Measurements from ENCODE around the gene CD74.

The CD74 gene

DNA sequence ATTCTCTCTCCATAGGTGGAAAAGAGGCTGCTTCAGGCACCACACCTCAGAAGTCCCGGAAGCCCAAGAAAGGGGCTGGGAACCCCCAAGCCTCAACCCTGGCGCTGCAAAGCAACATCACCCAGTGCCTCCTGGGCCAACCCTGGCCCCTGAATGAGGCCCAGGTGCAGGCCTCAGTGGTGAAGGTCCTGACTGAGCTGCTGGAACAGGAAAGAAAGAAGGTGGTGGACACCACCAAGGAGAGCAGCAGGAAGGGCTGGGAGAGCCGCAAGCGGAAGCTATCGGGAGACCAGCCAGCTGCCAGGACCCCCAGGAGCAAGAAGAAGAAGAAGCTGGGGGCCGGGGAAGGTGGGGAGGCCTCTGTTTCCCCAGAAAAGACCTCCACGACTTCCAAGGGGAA lies 16.4 kb downstream of the CD74 start:
- DNase-seq = no peak

DNA sequence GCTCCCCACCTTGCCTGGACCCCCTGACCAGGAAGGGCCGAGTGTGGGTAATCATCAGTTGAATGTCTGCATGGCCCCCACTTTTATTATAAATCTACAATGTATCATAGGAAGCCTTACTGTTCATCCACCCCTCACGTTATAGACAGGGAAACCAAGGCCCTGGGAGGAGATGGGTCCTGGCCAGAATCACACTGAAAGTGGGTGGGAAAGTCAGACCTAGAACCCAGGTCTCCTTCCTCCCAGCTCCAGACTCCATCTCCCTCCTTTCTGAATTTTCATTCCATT lies 17.1 kb downstream of the CD74 start:
- no peak for DNase-seq

DNA sequence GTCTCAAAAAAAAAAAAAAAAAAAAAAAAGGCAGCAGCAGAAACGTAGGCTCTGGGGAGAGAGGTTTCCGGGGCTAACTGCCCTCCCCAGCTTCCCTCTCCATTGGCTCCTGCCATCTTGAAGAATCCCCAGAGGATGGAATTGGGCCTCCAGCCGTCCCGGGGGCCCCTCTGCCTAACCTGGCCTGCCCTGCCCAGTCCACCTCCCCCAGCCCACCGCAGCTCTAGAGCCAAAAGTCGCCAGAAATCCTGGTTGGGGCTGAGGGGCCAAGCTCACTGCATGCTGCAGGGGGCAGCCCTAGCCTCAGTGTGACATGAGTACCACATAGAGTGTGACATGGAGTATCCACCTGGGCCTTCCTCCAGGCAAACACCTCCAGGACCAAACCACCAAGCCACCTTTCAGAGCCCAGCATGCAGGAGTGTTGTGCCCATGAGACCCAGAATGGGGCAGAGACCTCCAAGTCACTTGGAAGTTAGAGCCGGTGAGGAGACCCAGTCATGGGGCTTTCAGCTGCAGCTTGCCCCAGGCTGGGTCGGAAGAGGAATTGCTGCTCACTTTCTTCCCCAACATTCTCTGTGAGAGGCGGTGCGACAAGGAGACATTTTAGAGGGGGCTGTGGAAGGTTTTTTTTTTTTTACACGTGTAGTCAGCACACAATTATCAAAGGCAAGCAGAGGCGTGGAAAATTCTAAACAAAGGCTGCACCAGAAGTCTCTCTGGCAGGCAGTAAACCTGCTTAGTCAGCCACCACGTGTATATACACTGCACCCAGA lies 17.6 kb downstream of the CD74 start:
- DNase-seq = no peak

DNA sequence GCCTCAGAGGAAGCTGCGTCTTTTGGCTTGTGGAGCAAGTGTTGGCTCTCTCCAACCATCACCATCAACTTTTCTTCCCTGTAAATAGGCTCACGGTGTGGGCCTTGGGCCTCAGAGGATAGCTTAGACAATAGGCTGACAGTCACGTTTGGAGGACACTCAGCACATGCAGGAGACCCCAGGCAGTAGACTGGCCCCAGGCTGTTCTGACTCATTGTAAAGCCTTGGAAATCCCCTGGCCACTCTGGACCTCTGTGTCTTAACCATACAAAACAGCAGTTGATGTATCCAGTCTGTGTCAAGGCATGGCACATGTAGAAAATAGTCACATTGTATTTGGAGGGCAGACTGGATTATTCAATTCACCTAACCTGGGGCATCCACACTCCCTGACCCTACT lies 18.6 kb downstream of the CD74 start:
- DNase-seq = peak; percentile 6

DNA sequence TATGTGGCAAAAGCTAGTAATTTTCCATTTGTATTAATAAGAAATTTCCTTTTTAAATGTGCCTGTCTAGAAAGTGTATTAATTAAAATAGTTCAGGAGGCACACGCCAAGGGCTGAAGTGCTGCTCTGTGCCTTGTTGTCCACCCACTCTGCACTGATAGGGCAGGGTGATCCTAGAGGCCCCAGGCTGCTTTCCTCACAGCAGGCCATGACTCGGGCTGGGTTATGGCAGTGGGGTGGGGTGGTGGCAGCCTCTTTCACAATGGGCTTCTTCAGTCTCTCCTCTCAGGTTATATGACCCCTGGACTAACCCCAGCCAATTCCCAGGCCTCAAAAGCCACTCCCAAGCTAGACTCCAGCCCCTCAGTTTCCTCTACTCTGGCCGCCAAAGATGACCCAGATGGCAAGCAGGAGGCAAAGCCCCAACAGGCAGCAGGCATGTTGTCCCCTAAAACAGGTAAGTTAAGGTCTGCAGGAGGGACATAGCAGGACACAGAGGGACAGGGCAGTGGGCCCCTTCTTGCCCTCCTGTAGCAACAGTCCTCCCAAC lies 19.5 kb downstream of the CD74 start:
- DNase-seq = no peak

DNA sequence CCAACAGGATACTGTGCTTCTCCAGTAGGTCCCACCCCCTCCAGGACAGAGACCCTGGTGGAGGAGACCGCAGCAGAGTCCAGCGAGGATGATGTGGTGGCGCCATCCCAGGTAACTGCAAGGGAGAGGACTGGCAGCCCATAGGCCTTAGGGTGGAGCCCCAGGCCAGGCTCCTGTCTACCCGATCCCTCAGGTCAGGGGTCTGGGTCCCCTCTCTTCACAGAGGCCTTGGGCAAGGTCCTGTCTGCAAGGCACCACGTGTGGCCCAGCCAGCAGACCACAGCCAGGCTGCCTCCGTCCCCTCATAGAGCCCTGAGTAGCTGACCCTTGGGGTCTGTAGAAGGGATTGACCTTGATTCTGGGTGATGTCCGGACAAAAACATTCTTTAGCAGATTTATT lies 20.0 kb downstream of the CD74 start:
- DNase-seq = no peak

DNA sequence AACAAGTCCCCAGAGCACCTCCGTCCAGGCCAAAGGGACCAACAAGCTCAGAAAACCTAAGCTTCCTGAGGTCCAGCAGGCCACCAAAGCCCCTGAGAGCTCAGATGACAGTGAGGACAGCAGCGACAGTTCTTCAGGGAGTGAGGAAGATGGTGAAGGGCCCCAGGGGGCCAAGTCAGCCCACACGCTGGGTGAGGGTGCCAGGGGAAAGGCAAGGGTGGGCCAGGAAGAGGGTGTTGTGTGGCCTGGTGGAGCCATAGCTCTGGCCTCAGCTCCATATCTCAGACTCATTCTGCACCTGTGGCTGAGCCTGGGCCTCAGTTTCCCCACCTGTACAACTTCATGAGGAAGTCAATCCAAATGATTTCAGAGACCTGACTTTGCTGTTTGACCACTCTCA lies 20.7 kb downstream of the CD74 start:
- no peak for DNase-seq

DNA sequence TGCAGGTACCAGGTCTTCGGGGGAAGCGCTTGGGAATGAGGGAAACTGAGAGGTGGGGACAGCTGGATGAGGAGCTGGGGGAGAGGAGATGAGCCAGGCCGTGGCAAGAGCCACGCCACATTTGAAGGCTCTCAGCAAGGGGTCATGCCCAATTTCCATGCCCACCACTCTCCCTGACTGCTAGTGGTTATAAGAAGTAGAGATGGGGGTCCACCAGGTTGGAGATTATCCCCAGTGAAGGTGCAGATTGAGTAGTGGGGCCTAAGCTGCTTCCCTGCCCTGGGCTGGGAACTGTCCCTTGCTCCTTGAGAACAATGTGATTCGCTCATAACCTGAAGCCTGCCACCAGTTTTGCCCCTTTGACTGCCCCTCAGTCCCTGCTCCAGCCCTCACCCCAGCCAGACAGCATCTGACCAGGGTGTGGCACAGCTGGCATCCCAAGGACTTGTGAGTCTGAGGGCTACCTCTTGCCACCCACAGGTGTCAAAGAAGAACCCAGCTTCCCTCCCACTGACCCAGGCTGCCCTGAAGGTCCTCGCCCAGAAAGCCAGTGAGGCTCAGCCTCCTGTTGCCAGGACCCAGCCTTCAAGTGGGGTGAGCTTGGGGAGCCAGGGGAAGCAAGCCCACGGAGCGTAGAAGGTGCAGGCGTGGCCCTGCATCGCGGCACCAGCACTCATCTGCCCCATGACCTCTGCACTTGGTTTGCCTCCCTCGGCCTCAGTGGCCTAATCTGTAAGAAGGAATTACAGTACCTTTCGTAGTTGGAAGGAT lies 21.5 kb downstream of the CD74 start:
- no peak for DNase-seq

DNA sequence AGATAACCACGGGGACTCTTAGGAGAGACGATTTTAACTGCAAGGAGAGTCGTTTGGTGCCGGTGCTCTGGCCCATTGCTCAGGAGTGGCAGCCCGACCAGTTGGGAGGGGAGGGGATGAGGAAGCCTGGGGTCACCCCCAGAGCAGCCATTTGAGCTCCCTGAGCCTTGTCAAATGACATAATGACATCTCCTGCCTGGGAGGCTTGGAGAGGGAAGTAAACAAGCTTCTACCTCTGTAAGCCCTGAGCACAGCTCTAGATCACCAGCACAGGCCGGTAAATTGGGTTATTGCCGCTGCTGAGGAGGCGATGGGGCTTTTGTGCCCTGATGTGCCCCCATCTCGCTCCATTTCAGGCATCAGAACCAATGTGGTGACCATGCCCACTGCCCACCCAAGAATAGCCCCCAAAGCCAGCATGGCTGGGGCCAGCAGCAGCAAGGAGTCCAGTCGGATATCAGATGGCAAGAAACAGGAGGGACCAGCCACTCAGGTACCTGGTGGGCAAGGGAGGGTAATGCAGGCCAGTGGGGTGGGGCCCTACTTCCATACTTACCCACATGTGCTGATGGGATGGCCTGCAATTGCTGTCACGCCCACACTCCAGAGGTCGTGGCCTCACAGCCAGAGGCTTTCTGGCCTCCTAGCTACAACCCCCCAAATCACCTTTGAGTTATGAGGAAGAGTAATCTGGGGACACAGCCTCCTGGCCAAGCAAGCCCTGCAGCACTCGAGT lies 23.0 kb downstream of the CD74 start:
- DNase-seq = no peak

DNA sequence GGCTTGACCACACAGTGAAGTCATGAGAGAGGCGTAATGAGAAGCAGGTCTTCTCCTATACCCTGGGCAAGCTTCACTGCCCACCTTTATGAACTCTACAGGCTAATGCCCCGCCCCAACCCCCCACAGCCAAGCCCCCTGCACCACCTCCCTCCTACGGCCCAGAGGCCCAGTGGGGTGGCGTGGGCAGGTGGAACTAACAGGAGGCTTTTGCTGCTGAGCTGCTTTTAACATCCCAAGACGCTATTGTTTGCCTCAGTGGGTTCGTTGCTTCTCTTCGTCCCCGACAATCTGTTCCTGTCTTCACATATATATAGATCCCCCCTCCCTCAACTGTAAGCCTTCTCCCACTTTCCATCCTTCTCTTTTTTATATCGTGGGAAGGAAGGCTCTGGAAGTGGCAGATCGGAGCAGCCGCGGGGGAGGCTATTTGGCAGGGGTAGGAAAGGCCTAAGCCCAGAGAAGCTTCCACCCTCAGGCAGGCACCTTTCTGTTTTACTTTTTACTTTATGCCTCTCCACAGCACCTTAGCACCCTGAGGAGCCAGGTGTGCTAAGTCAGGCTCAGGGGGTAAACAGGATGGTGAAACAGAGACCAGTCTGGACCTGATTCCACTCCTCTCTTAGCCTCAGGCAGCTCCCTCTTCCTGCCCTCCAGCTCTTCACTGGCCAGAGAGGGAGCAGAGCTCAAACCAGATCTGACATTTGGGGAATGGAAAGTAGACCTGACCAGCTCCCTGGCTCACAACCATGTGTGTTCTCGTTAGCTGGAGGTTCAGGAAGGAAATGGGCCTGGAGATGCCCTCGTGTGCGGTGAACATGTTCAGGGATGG lies 26.5 kb downstream of the CD74 start:
- no peak for DNase-seq

DNA sequence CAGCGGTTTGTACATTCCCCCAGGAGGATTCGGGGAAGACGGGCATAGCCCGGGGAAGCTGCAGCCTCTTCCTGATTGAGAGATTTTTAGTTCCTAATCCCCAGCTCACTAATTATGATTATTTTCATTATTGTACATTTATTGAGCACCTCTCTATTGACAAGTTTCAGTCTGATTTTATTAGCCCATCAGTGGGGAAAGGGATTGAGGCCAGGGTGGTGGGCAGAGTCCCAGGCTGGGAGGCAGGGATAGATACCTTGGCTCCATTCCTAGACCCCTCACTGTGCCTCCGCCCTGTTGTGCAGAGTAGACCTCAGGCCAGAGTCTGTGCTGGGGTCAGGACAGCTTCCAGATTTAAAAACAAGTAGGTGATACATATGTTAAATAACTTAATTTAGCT lies 28.0 kb downstream of the CD74 start:
- no peak for DNase-seq

DNA sequence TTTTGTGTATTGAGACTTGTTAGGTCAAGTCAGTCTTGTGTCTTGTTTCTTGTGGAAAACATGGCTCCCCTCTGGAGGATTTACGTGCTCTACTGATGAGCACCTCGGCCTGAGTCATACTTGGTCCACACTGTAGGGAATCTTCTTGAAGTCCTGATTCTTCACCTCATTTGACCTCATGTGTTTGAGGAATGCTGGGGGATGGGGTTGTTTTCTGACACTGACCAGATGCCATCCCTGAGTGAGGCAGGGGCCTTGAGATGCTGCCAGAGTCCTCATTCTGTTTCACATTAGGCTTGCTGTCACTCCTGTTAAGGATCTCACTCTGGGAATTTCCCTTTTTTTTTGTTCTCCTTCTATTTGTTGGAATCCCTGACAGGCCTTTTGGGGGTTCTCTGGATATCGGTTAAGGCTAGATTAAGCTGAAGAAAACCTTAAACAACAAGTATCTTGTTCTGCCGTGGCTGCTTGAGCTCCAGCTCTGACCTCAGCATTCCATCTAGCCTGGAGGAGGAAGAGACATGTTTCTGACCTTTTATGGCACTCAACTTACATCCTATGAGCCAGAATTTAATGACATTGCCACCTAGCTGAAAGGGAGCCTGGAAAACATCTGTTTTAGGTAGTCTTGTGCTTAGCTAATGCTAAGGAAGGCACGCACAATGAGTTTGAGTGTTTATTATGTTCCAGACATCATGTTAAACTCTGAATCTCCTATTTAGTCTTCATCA lies 34.6 kb downstream of the CD74 start:
- peak; percentile 97 for DNase-seq

DNA sequence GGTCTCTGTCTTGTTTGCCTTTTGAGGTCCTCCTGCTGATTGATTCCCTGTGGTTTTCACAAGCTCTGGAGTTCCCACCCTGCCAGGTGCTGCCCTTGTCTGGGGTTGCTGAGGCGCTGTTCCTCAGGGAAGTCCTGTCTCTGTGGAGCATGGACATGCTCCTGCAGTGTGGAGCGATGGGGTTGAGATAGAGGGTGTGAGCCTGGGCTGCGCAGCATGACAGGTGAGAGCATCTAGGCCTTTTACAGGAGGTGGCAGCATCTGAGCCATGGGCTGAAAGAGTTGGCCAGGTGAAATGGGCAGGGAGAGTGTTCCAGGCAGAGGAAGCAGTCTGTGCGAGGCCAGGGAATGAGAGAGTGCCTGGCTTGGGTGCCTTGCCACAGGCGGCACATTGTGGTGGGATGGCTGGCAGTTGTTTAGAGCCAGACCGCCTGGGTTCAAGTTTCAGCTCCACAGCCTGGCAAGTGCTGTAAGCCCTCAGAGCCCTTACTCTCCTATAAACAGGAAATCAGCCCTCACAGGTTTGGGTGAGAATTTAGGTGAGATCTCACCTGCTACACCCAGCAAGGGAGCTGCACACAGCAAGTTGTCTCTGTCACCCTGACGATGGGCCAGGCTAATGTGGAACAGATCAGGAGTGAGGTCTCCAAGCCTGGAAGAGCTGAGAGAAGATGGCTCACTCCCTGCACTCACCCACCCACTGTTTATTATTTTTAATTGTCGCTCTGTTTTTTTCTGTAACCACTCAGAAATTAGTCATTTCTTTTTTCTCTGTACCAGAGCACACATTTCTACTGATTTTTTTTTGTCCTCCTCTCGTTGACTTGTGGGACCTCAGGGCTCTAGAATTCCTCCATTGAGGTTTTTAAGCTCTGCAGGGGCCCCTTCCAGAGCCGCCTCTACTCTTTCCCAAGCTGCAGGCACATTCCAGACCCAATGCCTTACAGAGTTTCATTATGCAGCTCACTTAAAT lies 35.6 kb downstream of the CD74 start:
- peak; percentile 90 for DNase-seq

DNA sequence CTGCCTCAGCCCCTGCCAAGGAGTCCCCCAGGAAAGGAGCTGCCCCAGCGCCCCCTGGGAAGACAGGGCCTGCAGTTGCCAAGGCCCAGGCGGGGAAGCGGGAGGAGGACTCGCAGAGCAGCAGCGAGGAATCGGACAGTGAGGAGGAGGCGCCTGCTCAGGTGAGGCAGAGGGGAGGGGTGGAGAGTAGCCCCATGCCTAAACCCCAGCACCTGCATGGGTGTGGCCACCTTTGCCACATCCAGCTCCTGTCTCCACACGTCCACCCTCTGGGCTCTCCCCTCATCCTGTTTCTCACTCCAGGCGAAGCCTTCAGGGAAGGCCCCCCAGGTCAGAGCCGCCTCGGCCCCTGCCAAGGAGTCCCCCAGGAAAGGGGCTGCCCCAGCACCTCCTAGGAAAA lies 38.1 kb downstream of the CD74 start:
- DNase-seq = no peak

DNA sequence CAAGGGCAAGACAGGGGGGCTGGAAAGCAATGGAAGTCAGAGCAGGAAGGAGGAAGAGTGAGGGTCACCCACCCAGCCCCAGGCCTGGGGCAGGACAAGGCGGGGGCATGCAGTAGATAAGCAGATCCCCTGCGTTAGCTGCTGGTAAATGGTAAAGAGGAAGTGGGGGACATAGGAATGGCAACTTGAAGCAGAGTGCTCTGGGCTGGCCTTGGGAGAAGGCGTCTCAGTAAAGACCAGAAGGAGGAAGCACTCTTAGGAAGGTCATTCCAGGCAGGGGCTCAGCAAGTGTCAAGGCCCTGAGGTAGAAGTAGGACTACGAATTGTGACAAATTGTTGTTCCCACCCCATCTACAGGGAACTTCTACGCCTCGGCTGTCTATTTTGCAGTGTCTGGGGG lies 40.1 kb downstream of the CD74 start:
- no peak for DNase-seq

DNA sequence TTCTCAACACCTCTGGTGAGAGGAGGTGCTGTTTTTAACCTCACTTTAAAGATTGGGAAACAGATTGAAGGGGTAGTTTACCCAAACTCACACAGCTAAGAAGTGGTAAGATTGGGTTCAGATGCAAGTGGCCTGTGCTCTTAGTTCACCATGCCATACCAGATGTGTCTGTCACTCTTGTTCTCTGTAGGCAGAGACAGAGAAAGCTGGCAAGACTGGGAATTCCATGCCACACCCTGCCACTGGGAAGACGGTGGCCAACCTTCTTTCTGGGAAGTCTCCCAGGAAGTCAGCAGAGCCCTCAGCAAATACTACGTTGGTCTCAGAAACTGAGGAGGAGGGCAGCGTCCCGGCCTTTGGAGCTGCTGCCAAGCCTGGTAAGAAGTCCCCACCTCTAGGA lies 44.2 kb downstream of the CD74 start:
- no peak for DNase-seq

DNA sequence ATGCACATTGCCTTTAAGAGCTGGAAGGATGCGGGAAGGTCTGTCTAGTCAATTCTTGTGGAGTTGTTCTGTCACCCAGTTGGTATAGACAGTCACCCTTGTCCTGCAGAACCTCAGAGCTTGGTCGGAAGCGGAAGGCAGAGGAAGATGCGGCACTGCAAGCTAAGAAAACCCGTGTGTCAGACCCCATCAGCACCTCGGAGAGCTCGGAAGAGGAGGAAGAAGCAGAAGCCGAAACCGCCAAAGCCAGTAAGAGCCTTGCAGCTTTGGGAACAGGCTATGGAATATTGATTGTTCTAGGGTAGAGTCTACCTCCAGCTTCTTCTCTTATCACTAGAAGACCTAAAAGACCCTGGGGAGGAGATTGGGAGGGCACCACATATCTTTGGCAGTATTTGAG lies 48.7 kb downstream of the CD74 start:
- no peak for DNase-seq

DNA sequence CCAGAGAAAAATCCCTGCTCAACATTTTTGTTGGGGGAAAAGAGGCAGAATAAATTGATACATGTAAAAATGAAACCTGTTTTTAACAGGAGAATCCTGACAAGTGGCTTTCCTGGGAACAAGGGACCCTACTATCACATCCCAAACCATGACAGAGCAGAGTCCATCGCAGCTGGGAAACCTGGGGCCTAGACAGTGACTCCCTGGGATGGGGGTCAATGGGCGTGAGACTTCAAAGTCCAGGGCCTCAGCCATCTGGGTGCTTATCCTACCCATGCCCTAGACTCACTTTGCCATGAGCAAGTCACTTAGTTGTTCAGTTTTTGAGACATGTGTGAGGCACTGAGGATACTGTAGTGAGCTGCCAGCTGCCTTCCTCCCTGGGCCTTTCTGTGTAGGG lies 49.5 kb downstream of the CD74 start:
- DNase-seq = no peak

DNA sequence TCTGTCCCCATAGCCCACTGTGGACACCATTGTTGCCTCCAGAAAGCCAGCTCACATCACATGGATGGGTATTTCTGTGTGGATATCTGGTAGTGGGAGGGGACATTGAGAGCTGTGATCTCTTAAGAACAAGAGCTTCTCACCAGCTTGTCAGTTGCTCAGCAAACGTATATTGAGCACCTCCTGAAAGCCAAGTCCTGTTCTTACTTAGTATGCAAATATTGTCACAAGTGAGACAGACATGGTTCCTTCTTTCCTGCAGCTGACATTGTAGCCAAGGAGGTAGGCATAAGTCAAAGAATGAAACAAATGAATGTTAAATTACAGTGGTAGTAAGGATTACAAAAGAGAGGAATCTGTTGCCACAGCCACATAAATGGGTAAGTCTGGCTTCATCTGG lies 51.4 kb downstream of the CD74 start:
- DNase-seq = no peak

DNA sequence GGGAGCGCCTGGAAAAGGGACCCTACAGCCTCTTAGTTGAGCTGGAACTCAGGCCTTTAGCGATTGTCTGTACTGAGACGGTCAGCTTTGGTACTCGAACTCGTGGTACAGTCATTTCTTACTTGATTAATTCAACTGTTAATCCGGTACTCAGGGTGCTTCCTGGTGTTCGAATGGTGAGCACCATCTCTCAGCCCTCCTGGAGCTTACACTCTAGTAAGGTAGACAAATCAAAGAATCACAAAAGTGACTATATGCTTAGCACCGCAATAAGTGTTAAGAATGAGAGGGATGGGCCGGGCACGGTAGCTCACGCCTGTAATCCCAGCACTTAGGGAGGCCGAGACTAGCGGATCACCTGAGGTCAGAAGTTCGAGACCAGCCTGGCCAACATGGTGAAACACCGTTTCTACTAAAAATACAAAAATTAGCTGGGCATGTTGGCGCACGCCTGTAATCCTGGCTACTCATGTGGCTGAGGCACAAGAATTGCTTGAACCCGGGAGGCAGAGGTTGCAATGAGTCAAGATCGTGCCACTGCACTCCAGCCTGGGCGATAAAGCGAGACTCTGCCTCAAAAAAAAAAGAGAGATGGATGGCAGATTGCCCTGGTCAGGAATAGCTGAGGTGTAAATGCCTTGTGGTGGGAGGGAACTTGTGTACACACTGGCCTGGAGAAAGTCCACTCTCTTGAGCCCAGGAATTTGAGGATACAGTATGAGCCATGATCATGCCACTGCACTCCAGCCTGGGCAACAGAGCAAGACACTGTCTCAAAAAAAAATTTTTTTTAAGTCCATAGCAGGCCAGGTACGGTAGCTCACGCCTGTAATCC lies 54.2 kb downstream of the CD74 start:
- DNase-seq = no peak

Measured in fibroblast of skin of scalp (primary cell).